ENCODE measurements around the gene FDX1. TPM values are rescaled to one million over a fixed set of nuclear protein-coding genes. Genes with fewer than 3 reads are reported as not detected.

Gene FDX1
- total and polyA plus RNA-seq, 2 of the 8 experiments (the other 6 are each of a cell fraction or from before 2014, with no cell fraction given), result 3.7 to 9.6 TPM

- TF ChIP-seq CHD7 (IDR thresholded peaks at IDR 0.05; ENCODE audit: insufficient replicate concordance, low read length), result no peak
These were observed 24.1 kb downstream of the FDX1 start (continued) for GRCh38 chr11:110453684-110454354.
